SK-N-MC (cell line): ENCODE data around the gene CRYZ.

Experiments
- EZH2 ChIP-seq: fragments of 200-600 bp; sonication (generic); IDR thresholded peaks from one replicate; pipeline ENCODE4 v1.6.1; 2017; ENCODE audit warnings: antibody characterized with exemption
- FOXP2 ChIP-seq: optimal IDR thresholded peaks from 2 replicates; pipeline ENCODE3; 2011; ENCODE audit warnings: mild to moderate bottlenecking, moderate library complexity; ENCODE audit not compliant: insufficient read depth; ENCODE audit errors: extremely low read length, control extremely low read depth
- POLR2AphosphoS5 ChIP-seq: IDR thresholded peaks from 2 replicates; pipeline ENCODE4 v1.6.1; 2012; ENCODE audit warnings: mild to moderate bottlenecking, low read depth, low read length, borderline replicate concordance

DNA sequence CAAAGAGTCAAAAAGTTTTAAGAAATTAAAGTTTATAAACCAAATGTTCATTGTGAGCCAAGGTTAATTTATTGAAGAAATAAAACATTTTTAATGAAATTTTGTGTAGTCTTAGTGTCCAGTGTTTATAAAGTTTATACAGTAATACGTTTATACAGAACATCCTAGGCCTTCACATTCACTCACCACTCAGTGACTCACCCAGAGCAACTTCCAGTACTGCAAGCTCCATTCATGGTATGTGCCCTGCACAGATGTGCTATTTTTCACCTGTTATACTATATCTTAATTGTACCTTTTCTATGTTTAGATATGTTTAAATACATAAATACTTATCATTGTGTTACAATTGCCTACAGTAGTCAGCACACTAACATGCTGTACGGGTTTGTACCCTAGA lies 33.7 kb upstream of the CRYZ start:
- TF ChIP-seq POLR2AphosphoS5: no peak
- no peak for TF ChIP-seq EZH2
- no peak for TF ChIP-seq FOXP2
